Heart left ventricle (tissue), 13 donors: Measurements from ENCODE around the gene RPS6KA2.

ENCODE experiments used
- POLR2A ChIP-seq, 2 donors: fragments of 450-650 bp; IDR thresholded peaks; one replicate each; pipeline ENCODE4 v1.6.1; 2017; ENCODE audit warnings: antibody characterized with exemption in 2 of 2, mild to moderate bottlenecking in 2 of 2, moderate library complexity in 2 of 2
- TF ChIP-seq, protein P1 (sequence below), 12 donors: fragments of 200-600 bp; sonication (generic) in 4 of 12; IDR thresholded peaks; one replicate each; pipeline versions ENCODE4 v1.5.0 to v1.8.0; 2018 to 2022; ENCODE audit warnings: antibody characterized with exemption in 12 of 12, mild to moderate bottlenecking in 5 of 12
- donor health status: ischemic (EF 13 %, LVEDD 7.1; RV severe dilation, severe dysfunction).
- donor health status: DM: no; HTN: yes; CAD: no.
- donor health status: DM: no; HTN: no; CAD: no.
- donor health status: ischemic (EF 25% LVEDD 6.9; RV normal size, moderate dysfunction).
- donor health status: ischemic (EF 25% LVEDD 5.7; RV mildly dilated, moderate dysfunction).
- donor health status: ischemic (EF 35%, LVEDD 5.7; RV mildly dilated, moderate dysfunction).
- donor health status: nonischemic (EF 11% LVEDD 7.7; RV severe dilation, severe dysfunction).
- donor health status: DM: yes; HTN: yes; CAD: no.
- donor health status: PGD.
- donor health status: ischemic (EF 29% LVEDD 5.4; RV normal size, mild dysfunction).
- donor health status: nonischemic (EF 23%, LVEDD 6.1; RV moderate dilation, normal function).

DNA sequence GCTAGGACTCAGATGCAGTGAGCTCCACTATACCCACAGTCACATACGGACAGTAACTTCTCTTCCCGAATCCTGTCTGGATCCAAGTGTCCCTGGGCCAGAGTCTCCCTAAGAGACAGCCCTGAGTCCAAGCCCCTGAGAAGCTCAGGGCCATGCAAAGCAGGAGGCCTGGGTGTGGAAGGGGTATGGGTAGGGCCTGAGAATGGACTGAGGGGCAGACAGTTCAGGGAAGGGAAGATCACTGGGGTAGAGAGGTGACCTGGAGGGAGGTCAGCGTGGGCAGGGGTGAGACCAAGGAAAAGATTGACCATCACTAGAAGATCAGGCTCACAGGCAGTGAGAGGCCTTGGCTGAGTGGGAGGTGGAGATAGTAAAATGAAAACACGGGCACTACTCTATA lies 8.8 kb downstream of the RPS6KA2 start:
- TF ChIP-seq, protein P1, sequence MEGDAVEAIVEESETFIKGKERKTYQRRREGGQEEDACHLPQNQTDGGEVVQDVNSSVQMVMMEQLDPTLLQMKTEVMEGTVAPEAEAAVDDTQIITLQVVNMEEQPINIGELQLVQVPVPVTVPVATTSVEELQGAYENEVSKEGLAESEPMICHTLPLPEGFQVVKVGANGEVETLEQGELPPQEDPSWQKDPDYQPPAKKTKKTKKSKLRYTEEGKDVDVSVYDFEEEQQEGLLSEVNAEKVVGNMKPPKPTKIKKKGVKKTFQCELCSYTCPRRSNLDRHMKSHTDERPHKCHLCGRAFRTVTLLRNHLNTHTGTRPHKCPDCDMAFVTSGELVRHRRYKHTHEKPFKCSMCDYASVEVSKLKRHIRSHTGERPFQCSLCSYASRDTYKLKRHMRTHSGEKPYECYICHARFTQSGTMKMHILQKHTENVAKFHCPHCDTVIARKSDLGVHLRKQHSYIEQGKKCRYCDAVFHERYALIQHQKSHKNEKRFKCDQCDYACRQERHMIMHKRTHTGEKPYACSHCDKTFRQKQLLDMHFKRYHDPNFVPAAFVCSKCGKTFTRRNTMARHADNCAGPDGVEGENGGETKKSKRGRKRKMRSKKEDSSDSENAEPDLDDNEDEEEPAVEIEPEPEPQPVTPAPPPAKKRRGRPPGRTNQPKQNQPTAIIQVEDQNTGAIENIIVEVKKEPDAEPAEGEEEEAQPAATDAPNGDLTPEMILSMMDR (IDR thresholded peaks at IDR 0.05): no peak
- no peak for TF ChIP-seq POLR2A (IDR thresholded peaks at IDR 0.05)
